Left lung (tissue), 10 donors: ENCODE measurements around the gene GLS. TPM values are rescaled to one million over a fixed set of nuclear protein-coding genes. Genes with fewer than 3 reads are reported as not detected.
A peak's percentile ranks its signal among the peaks of the same experiment; 100 is the strongest.

ENCODE experiments used
- ATAC-seq: fragments of 200-7000 bp; cut with Tn5 transposase; one replicate; pipeline ENCODE4 v1.9.1; 2020; ENCODE audit warnings: moderate library complexity
- DNase-seq, 4 donors: peaks; one replicate each; pipeline ENCODE4 v3.0.0-alpha.2; 2013 to 2020
- H3K27ac ChIP-seq, 2 donors: fragments of 200-600 bp; sonication (generic) in 1 of 2; one replicate each; pipeline versions ENCODE4 v1.5.0 to v1.8.0; 2020 to 2021
- H3K27me3 ChIP-seq, 2 donors: fragments of 200-600 bp; sonication (generic) in 1 of 2; one replicate each; pipeline versions ENCODE4 v1.5.0 to v1.8.0; 2020 to 2021
- H3K36me3 ChIP-seq, 2 donors: fragments of 200-600 bp; sonication (generic) in 1 of 2; one replicate each; pipeline versions ENCODE4 v1.5.0 to v1.8.0; 2020 to 2021
- H3K4me1 ChIP-seq, 2 donors: fragments of 200-600 bp; one replicate each; pipeline ENCODE4 v1.8.0; 2021
- H3K4me3 ChIP-seq, 2 donors: fragments of 200-600 bp; sonication (generic) in 1 of 2; one replicate each; pipeline versions ENCODE4 v1.5.0 to v1.8.0; 2020 to 2021; ENCODE audit warnings: mild to moderate bottlenecking in 1 of 2
- H3K9me3 ChIP-seq, 2 donors: fragments of 200-600 bp; sonication (generic) in 1 of 2; one replicate each; pipeline versions ENCODE4 v1.5.0 to v1.8.0; 2020 to 2021
- CTCF ChIP-seq, 2 donors: fragments of 200-600 bp; sonication (generic) in 1 of 2; IDR thresholded peaks; one replicate each; pipeline versions ENCODE4 v1.5.0 to v1.8.0; 2021; ENCODE audit warnings: antibody characterized with exemption in 2 of 2
- intact Hi-C, 2 donors: fragments of 100-400 bp; cut with DNase I; formaldehyde crosslinking; loops; one replicate each; pipeline versions ENCODE4 v1.11.2 to v1.14.2; 2022
- polyA plus RNA-seq, 6 donors: library from polyadenylated mRNA; unstranded; fragments of 120-200 nt; gene quantifications; one replicate each; pipeline ENCODE4 v1.2.1, GENCODE V29; 2013; ENCODE audit not compliant: insufficient read length in 6 of 6
- total RNA-seq, 2 donors: library from RNA; stranded (reverse); fragmentation: NEBNext Ultra II Directional; extraction: Animal tissue kit (Norgen Biotek cat#: 25700); gene quantifications; one replicate each; pipeline ENCODE4 v1.2.1, GENCODE V29; 2021
- donor health status: DM: no; HTN: yes; CAD: no.
- donor health status: DM: no; HTN: no; CAD: no.

Gene GLS
- total and polyA plus RNA-seq, 8 donors, result 114 to 346 (median 123) TPM

- Histone ChIP-seq H3K9me3 (no peaks in the 10 kb centered on the region), H3K27me3 (no peaks in the 10 kb centered on the region), H3K4me3 (no peak overlapping the region), H3K36me3 (peaks cover 0 to 100% of the 10 kb centered on the region in 2 donors), H3K4me1 (peaks cover 0 to 7% of the 10 kb centered on the region in 2 donors), H3K27ac (peak overlapping the region; percentile 11 to 27)
- DNase-seq (no peak), ATAC-seq (no peak)
- intact Hi-C loops, result no loop called here
- no peak for TF ChIP-seq CTCF (IDR thresholded peaks at IDR 0.05)
Observed at GRCh38 chr2:191001624-191002023, 121.0 kb downstream of the GLS start.

- intact Hi-C loops, result no loop called here
- Histone ChIP-seq H3K36me3 (peaks cover 0 to 100% of the 10 kb centered on the region in 2 donors), H3K9me3 (no peaks in the 10 kb centered on the region), H3K4me3 (no peak overlapping the region), H3K27ac (no peak overlapping the region), H3K27me3 (no peaks in the 10 kb centered on the region), H3K4me1 (peaks cover 0 to 2% of the 10 kb centered on the region in 2 donors)
- no peak for ATAC-seq
- TF ChIP-seq CTCF (IDR thresholded peaks at IDR 0.05), result no peak
- no peak for DNase-seq
Observed at GRCh38 chr2:191003405-191004309, 123.0 kb downstream of the GLS start.

- H3K4me1 ChIP-seq, result peaks cover 4 to 20% of the 10 kb centered on the region in 2 donors
- peaks cover 0 to 96% of the 10 kb centered on the region in 2 donors for H3K36me3 ChIP-seq
- H3K4me3 ChIP-seq, result no peak overlapping the region
- no peak overlapping the region for H3K27ac ChIP-seq
- no peak for TF ChIP-seq CTCF (IDR thresholded peaks at IDR 0.05)
- no peaks in the 10 kb centered on the region for H3K9me3 ChIP-seq
- no peaks in the 10 kb centered on the region for H3K27me3 ChIP-seq
- ATAC-seq, result no peak
- intact Hi-C loops, result no loop called here
- DNase-seq, result no peak
Observed at GRCh38 chr2:191006297-191006696, 125.7 kb downstream of the GLS start.

- intact Hi-C loops, result no loop called here
- peaks cover 0 to 96% of the 10 kb centered on the region in 2 donors for H3K36me3 ChIP-seq
- no peak for ATAC-seq
Observed at GRCh38 chr2:191006997-191007783, 126.6 kb downstream of the GLS start.

More at GRCh38 chr2:191006997-191007783, 126.6 kb downstream of the GLS start:
- H3K27ac ChIP-seq, result no peak overlapping the region
- no peak overlapping the region for H3K4me3 ChIP-seq
- no peaks in the 10 kb centered on the region for H3K27me3 ChIP-seq
- no peak for TF ChIP-seq CTCF (IDR thresholded peaks at IDR 0.05)
- no peak for DNase-seq
- H3K9me3 ChIP-seq, result no peaks in the 10 kb centered on the region
- peaks cover 7 to 29% of the 10 kb centered on the region in 2 donors for H3K4me1 ChIP-seq
